Cerebellar nuclear complex (tissue), 1 donor: ENCODE data around the gene SLC6A4.
"Not testable (repeated sequence)": the region's sequence is repeated elsewhere in the genome, so short reads cannot be mapped to it uniquely, and the experiment has no call there.

Experiments
- DNase-seq, 2 experiments: peaks; one replicate each; lab custom pipeline; 2025; lab: John Stamatoyannopoulos, UW

The SLC6A4 gene

DNA sequence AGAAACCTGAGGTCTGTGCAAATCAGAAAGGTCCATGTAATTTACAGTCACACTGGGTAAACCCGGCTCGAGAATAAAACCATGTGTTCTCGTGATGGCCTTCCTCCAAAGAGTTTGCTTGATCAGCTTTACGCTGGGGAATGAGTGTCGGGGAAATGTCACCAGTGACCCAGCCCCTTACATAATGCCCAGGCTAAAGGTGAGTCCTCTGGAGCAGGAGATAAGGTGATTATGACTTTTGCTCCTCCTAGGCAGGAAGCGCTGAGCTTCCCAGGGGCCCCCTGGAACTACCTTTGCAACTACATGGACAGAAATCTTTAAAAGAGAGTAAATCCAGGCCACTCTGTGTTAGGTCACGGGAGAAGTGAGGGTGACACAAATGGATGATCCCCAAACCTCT is 15.7 kb downstream of the SLC6A4 start:
- no peak for DNase-seq

DNA sequence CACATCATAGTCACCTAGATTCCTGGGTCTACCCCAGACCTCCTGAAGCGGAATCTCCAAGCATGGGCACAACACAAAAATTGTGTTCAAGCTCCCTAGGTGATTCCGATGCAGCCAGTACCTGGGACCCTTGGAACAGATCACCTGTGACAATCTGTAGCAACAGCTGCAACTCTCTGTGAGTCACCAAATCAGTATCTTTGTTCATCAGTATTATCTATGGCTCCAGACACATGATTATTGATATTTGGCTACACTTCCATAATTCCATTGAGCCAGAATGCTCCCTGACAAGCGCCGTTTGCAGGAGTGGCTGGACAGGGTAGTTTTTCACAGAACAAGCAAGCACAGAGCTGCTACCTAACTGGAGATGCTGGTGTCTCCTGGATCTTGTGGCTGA is 16.2 kb downstream of the SLC6A4 start:
- DNase-seq, result no peak

- DNase-seq, result no peak
These were observed 16.7 kb downstream of the SLC6A4 start for GRCh38 chr17:30218799-30219198.

- DNase-seq, result no peak
These were observed 17.7 kb downstream of the SLC6A4 start for GRCh38 chr17:30217746-30218245.

DNA sequence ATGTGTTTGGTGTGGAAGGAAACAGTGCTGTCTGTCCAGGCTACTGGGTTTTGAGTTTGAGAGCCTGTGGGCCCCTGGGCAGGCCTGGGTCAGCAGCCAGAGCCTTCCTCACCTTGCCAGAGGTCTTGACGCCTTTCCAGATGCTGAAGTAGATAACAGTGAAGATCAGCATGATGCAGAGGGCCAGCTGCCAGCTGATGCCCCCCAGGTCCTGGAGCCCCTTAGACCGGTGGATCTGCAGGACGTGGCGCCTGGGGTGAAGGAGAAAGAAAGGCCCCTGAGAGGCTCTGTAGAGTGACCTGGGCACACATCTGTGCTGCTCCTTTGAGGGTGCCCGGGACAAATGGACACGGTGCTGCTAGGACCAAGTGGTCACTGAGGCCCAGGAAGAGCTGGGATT is 18.4 kb downstream of the SLC6A4 start:
- DNase-seq, result no peak

DNA sequence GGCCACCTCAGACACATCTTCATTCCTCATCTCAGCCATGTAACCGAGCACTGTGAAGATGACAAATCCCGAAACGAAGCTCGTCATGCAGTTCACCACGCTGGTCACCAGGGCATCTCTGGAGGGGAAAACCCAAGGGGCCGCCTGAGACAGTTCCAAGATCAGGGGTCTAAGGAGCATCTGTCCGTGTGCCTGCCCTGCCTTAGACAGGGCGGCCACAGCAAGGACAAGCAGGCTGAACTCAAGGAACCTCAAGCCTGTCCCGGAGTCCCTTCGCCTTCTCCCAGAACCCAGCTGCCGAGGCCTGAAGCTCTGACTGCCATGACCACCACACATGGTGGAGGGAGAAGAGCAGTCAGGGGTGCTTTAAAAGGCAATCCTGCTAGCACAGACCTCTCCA is 22.7 kb downstream of the SLC6A4 start:
- DNase-seq, result no peak

- no peak for DNase-seq
These were observed 24.1 kb downstream of the SLC6A4 start for GRCh38 chr17:30211371-30211770.

GRCh38 chr17:30210901-30211300 is 24.6 kb downstream of the SLC6A4 start:
- DNase-seq, result no peak

DNA sequence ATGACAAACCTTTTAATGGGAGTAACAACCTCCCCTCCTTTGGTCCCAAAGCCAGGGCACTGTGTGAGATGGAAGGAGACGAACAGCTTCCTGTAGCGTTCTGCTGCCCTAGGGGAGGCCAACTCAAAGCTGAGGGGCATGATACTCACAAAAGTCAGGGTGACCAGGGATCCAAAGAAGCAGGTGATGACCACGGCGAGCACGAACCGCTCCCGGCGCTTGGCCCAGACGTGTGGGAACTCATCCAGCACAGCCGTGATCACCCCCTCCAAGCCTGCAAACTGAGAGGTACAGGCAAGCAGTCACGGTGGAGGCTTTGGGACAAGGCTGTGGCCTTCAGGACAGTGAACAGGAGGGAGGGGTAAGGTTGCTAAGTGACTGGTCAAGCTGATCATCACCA is 25.1 kb downstream of the SLC6A4 start:
- DNase-seq, result no peak

- no peak for DNase-seq
These were observed 25.6 kb downstream of the SLC6A4 start for GRCh38 chr17:30209930-30210329.

GRCh38 chr17:30208214-30208613 is 27.3 kb downstream of the SLC6A4 start:
- DNase-seq, result no peak

DNA sequence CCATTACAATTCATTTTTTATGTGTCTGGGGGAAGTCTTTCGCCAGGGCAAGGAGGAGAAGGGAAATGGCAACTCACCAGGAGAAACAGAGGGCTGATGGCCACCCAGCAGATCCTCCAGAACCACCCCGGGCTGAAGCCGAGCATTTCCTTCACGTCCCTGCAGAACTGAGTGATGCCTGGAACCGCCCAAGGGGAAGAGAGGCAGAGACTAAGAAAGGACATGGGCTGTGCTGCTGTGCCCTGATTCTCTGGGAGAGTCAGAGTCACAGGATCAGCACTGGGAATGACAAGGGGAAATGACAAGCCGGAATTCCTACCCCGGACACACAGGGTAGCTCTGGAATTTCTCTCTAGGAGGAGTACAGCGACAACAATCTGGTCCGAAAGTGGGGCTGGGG is 27.8 kb downstream of the SLC6A4 start:
- no peak for DNase-seq

GRCh38 chr17:30203471-30203981 is 32.0 kb downstream of the SLC6A4 start:
- DNase-seq, result no peak

DNA sequence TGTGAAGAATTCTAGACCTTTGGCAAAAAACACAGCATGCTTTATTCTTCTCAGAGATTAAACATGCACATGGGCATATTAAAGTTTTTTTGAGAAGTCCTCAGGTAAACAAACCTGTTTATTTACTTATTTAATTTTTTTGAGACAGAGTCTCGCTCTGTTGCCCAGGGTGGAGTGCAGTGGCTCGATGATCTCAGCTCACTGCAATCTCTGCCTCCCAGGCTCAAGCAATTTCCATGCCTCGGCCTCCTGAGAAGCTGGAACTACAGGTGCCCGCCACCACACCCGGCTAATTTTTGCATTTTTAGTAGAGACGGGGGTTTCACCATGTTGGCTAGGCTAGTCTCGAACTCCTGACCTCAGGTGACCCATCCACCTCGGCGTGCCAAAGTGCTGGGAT is 34.8 kb downstream of the SLC6A4 start:
- not testable (repeated sequence) for DNase-seq

DNA sequence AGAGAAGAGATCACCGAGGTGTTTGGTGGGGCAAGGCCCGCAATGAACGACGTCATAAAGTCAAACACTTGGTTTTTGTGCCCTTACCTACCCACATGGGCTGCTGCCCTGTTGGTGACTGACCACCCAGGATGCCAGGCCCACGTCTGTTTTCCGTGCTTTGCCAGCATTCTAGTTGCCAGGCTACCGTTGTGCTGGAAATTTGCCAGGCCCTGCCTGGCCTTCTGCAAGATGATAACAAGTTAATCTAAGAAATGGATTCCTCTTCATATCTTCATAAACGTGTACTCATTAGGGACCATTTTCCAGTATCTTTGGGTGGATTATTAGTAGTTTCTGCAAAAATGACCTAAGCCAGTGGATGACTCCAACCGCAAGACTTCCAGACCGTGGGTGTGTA is 35.4 kb downstream of the SLC6A4 start:
- DNase-seq, result no peak

DNA sequence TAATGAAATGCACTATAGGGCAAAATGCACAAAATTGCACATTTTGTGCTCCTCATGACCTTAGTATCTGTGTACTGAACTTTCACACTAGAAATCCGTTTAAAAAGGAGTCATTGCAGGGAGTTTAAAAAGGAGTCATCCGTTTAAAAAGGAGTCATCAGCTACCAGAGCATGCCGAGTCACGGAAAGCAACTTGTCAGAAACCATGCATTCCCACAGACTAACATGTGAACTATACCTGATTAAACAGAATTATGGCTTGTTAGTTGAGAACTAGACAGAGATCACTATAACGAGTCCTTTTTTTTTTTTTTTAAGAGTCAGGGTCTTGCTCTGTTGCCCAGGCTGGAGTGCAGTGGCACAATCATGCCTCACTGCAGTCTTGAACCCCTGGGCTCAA is 35.9 kb downstream of the SLC6A4 start:
- no peak for DNase-seq

DNA sequence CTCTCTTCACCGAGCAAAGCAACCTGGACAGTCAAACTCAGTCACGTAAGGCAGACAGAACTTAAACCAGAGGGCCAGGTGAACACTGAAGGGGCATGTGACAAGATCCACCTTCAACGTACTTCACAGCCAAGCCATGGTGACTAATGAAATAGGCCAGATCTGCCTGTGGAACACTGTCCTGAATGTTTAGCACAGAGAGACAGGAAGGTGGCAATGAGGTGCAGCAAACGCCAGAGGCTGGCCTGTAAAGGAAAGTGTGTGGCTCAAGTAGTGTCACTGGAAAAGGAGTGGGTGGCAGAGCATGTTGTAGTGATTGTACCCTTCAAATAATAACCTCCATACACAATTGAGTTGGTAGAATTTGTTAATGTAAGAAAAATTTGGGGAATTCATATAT is 38.1 kb downstream of the SLC6A4 start:
- DNase-seq, result no peak

GRCh38 chr17:30196504-30196903 is 39.0 kb downstream of the SLC6A4 start:
- DNase-seq, result no peak

DNA sequence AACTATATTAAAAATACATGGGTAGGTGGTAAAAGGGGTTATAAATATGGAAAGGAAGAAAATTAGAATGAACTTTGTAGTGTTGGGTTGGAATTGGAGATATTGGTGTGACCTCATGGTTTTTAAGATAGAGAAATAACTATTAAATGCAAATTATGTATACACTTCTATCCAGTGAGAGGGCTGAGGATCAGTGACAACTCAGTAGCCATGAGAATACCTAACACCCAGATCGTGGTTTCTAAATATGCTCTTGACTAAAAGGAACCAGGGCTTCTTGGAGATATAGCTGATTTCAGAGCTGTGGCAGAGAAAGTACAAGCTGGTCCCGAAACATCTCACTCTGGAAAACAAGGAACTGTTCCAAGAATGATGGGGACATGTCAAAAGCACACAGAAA is 44.4 kb downstream of the SLC6A4 start:
- DNase-seq, result no peak

DNA sequence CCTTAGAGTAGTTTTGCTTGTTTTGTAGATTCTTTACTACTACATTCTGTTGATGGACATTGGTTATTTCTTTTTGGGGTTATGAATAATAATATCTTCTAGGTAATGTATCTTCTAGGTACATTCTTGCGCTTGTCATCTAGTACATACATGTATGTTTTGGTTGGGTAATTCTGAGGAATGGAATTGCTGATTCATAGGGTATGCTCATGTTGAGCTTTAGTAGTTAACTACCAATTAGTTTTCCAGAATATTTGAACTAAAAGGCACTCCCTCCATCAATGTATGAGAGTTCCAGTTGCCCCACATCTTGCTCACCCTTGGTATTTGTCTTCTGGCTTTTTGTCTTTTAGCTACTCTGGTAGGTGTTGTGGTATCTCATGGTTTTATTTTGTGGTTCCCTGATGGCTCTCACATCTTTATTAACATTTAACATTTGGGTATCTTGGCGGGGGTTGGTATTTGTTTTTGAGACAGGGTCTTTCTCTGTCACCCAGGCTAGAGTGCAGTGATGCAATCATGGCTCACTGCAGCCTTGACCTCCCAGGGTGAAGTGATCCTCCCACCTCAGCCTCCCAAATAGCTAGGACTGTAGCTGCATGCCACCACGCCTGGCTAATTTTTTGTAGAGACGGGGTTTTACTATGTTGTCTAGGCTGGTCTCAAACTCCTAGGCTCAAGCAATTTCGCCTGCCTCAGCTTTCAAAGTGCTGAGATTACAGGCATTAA is 47.1 kb downstream of the SLC6A4 start:
- no peak for DNase-seq

- DNase-seq, result no peak
These were observed 47.9 kb downstream of the SLC6A4 start for GRCh38 chr17:30187573-30187972.

GRCh38 chr17:30186761-30187160 is 48.7 kb downstream of the SLC6A4 start:
- no peak for DNase-seq

DNA sequence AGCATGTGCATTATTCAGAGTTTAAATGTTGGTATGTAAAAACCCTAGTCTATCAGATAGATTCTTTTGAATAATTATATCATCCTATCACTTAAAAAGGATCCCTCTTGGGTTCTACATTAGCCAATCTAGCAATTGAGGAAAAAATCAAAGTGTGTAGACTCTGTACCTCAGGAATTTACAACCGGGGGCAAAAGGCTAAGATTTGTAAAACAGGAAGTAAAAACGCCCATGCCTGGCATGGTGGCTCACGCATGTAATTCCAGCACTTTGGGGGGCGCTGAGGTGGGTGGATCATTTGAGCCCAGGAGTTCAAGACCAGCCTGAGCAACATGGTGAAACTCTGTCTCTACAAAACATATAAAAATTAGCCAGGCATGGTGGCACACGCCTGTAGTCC is 58.6 kb downstream of the SLC6A4 start:
- no peak for DNase-seq

DNA sequence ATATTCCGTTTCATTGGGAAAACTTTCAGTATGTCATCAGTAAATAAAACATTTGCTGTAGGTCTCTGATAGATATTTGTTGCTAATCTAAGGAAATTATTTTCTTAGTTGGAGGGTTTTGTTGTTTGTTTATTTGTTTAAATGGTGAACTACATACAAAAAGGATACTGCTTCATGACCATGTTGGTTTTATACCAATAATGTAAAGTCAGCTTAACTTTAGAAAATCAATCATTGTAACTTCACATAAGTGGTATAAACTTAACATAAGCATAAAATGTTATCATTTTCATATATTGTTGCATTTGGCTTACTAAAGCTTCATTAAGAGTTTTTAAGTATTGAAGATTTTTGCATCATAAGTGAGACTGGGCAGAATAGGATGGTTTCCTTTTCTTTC is 60.9 kb downstream of the SLC6A4 start:
- DNase-seq, result no peak
